SK-N-SH (cell line): ENCODE results near the gene PCMT1. TPM values are rescaled to one million over a fixed set of nuclear protein-coding genes. Genes with fewer than 3 reads are reported as not detected.

ENCODE experiments used
- CTCF ChIA-PET: fragments of 300-600, 350-600 bp; formaldehyde crosslinking; extraction: SDS; loops from one replicate; lab custom pipeline; 2021; lab: Yijun Ruan, JAX
- POLR2A ChIA-PET: fragments of 350-600 bp; sonication (Branson Sonifier 250); formaldehyde crosslinking; extraction: SDS; loops from one replicate; lab custom pipeline; 2020; ENCODE audit warnings: antibody characterized with exemption, inconsistent platforms; lab: Yijun Ruan, JAX
- DNase-seq: peaks from one replicate; pipeline ENCODE4 v3.0.0; 2012
- H2AFZ ChIP-seq: fragments of 200-600 bp; sonication (generic); 2 replicates; pipeline ENCODE4 v1.8.1; 2016; ENCODE audit warnings: antibody characterized with exemption, mild to moderate bottlenecking, low read depth
- H3F3A ChIP-seq: fragments of 200-600 bp; sonication (generic); replicated peaks from 2 replicates; pipeline ENCODE3; 2016; ENCODE audit warnings: antibody characterized with exemption, mild to moderate bottlenecking; ENCODE audit not compliant: insufficient read depth
- H3K27ac ChIP-seq, 2 experiments: fragments of 200-500 bp in 1 of 2; fragments of 200-600 bp in 1 of 2; sonication (Bioruptor generic) in 1 of 2; sonication (generic), shearing (Covaris generic) in 1 of 2; 2 replicates each; pipeline versions ENCODE4 v1.5.1 to v1.6.1; 2014 to 2016; ENCODE audit warnings: low read depth in 2 of 2, inconsistent platforms in 1 of 2, low read length in 1 of 2, mild to moderate bottlenecking in 1 of 2, mixed read lengths in 1 of 2
- H3K27me3 ChIP-seq: fragments of 200-600 bp; sonication (generic), shearing (Covaris generic); 2 replicates; pipeline ENCODE4 v1.6.1; 2016; ENCODE audit warnings: mixed run types; ENCODE audit not compliant: insufficient read depth
- H3K36me3 ChIP-seq, 2 experiments: fragments of 200-500 bp in 1 of 2; fragments of 200-600 bp in 1 of 2; sonication (Bioruptor generic) in 1 of 2; sonication (generic) in 1 of 2; replicated peaks in 1 of 2; 2 replicates each; pipeline versions ENCODE3 to v1.5.1; 2014 to 2016; ENCODE audit warnings: low read length in 1 of 2, mild to moderate bottlenecking in 1 of 2; ENCODE audit not compliant: insufficient read depth in 2 of 2, control insufficient read depth in 1 of 2
- H3K4me1 ChIP-seq, 2 experiments: fragments of 200-500 bp in 1 of 2; fragments of 200-600 bp in 1 of 2; sonication (Bioruptor generic) in 1 of 2; sonication (generic), shearing (Covaris generic) in 1 of 2; 2 replicates each; pipeline versions ENCODE4 v1.5.1 to v1.6.1; 2014 to 2016; ENCODE audit warnings: low read depth in 1 of 2, low read length in 1 of 2, mixed run types in 1 of 2; ENCODE audit not compliant: insufficient read depth in 2 of 2, control insufficient read depth in 1 of 2
- H3K4me2 ChIP-seq: fragments of 200-600 bp; sonication (generic), shearing (Covaris generic); 2 replicates; pipeline ENCODE4 v1.6.1; 2017; ENCODE audit warnings: mixed run types
- H3K4me3 ChIP-seq, 2 experiments: fragments of 200-500 bp in 1 of 2; fragments of 200-600 bp in 1 of 2; sonication (Bioruptor generic) in 1 of 2; sonication (generic), shearing (Covaris generic) in 1 of 2; 2 replicates each; pipeline versions ENCODE4 v1.5.1 to v1.8.1; 2014 to 2016; ENCODE audit warnings: low read depth in 2 of 2, inconsistent platforms in 1 of 2, low read length in 1 of 2, mild to moderate bottlenecking in 1 of 2, mixed read lengths in 1 of 2, moderate library complexity in 1 of 2
- H3K79me2 ChIP-seq: fragments of 200-600 bp; sonication (generic); 2 replicates; pipeline ENCODE4 v1.8.1; 2017; ENCODE audit warnings: mild to moderate bottlenecking; ENCODE audit not compliant: insufficient read depth
- H3K9ac ChIP-seq: fragments of 200-600 bp; sonication (generic); 2 replicates; pipeline ENCODE4 v1.6.1; 2017; ENCODE audit warnings: mixed run types
- H3K9me2 ChIP-seq: fragments of 200-600 bp; sonication (generic); 2 replicates; pipeline ENCODE4 v1.6.1; 2017; ENCODE audit warnings: mixed run types
- H3K9me3 ChIP-seq: fragments of 200-600 bp; sonication (generic); 2 replicates; pipeline ENCODE4 v1.6.1; 2017; ENCODE audit warnings: mixed run types, mild to moderate bottlenecking, moderate library complexity
- H4K20me1 ChIP-seq: fragments of 200-600 bp; sonication (generic); 2 replicates; pipeline ENCODE4 v1.6.1; 2017; ENCODE audit warnings: mild to moderate bottlenecking, mixed run types; ENCODE audit not compliant: insufficient read depth
- EP300 ChIP-seq, 2 experiments: IDR thresholded peaks; 2 replicates each; pipeline versions ENCODE4 v1.4.0 to v1.6.1; 2012; ENCODE audit warnings: borderline replicate concordance in 1 of 2, low read depth in 1 of 2, low read length in 1 of 2
- EZH2phosphoT487 ChIP-seq: fragments of 200-600 bp; sonication (generic); IDR thresholded peaks from 2 replicates; pipeline ENCODE4 v1.6.1; 2017; ENCODE audit warnings: low read depth, mixed run types, mild to moderate bottlenecking, antibody characterized with exemption, moderate library complexity, borderline replicate concordance
- FOXM1 ChIP-seq: IDR thresholded peaks from 2 replicates; pipeline ENCODE4 v1.4.0; 2012; ENCODE audit warnings: low read depth, mild to moderate bottlenecking
- GATA2 ChIP-seq: sonication (generic); formaldehyde crosslinking; IDR thresholded peaks from 2 replicates; pipeline ENCODE4 v1.5.0; 2020; ENCODE audit warnings: mild to moderate bottlenecking, missing genetic modification reagents
- IRF3 ChIP-seq: fragments of 150-350 bp; IDR thresholded peaks from 2 replicates; pipeline ENCODE4 v1.6.1; 2016; ENCODE audit warnings: mild to moderate bottlenecking, low read depth, low read length
- NRF1 ChIP-seq: IDR thresholded peaks from 2 replicates; pipeline ENCODE4 v1.6.1; 2012; ENCODE audit warnings: low read depth, mild to moderate bottlenecking, low read length
- POLR2AphosphoS5 ChIP-seq: IDR thresholded peaks from 2 replicates; pipeline ENCODE4 v1.6.1; 2012; ENCODE audit warnings: low read depth, low read length
- RAD21 ChIP-seq: IDR thresholded peaks from 2 replicates; pipeline ENCODE4 v1.6.1; 2012; ENCODE audit warnings: mild to moderate bottlenecking, low read length
- REST ChIP-seq: IDR thresholded peaks from 2 replicates; pipeline ENCODE4 v1.6.1; 2012; ENCODE audit warnings: mild to moderate bottlenecking, low read depth, low read length, moderate library complexity
- RFX5 ChIP-seq: IDR thresholded peaks from 2 replicates; pipeline ENCODE4 v1.6.1; 2012; ENCODE audit warnings: mild to moderate bottlenecking, improper control_type of control experiment, low read length
- RXRA ChIP-seq: IDR thresholded peaks from 2 replicates; pipeline ENCODE4 v1.4.0; 2012; ENCODE audit warnings: low read depth, mild to moderate bottlenecking, borderline replicate concordance
- SIN3A ChIP-seq: IDR thresholded peaks from 2 replicates; pipeline ENCODE4 v1.6.1; 2012; ENCODE audit warnings: low read depth, mild to moderate bottlenecking, low read length, moderate library complexity, borderline replicate concordance
- SMC3 ChIP-seq: IDR thresholded peaks from 2 replicates; pipeline ENCODE4 v1.6.1; 2012; ENCODE audit warnings: low read depth, low read length, improper control_type of control experiment
- TEAD4 ChIP-seq: IDR thresholded peaks from 2 replicates; pipeline ENCODE4 v1.4.0; 2012; ENCODE audit warnings: mild to moderate bottlenecking, borderline replicate concordance; ENCODE audit not compliant: insufficient read depth
- USF1 ChIP-seq: IDR thresholded peaks from 2 replicates; pipeline ENCODE4 v1.4.0; 2012; ENCODE audit warnings: low read depth, borderline replicate concordance
- USF2 ChIP-seq: fragments of 150-350 bp; IDR thresholded peaks from 2 replicates; pipeline ENCODE4 v1.6.1; 2017; ENCODE audit warnings: antibody characterized with exemption, low read length, low read depth, borderline replicate concordance
- ZBTB33 ChIP-seq: IDR thresholded peaks from 2 replicates; pipeline ENCODE4 v1.4.0; 2012; ENCODE audit warnings: low read depth, borderline replicate concordance
- whole genome bisulfite sequencing: methylation state at CpG from one replicate; pipeline ENCODE4 v1.1.6; 2017; ENCODE audit warnings: low lambda C conversion rate; 5-methylcytosine and 5-hydroxymethylcytosine counted together
- polyA plus RNA-seq, 3 experiments: library from polyadenylated mRNA; depleted of rRNA; stranded (reverse); fragments of >200 nt; gene quantifications; 2 replicates each; pipeline ENCODE4 v1.2.3, GENCODE V29; 2012

The PCMT1 gene
- polyA plus RNA-seq, 1 of the 3 experiments (the other 2 are of a cell fraction) = 190 TPM

GRCh38 chr6:149823013-149823412, 73.5 kb downstream of the PCMT1 start:
- no peak overlapping the region for H2AFZ ChIP-seq
- no peaks in the 10 kb centered on the region for H3K27me3 ChIP-seq
- H3K9me2 ChIP-seq = no peaks in the 10 kb centered on the region
- H3K4me1 ChIP-seq = no peaks in the 10 kb centered on the region
- H3K4me3 ChIP-seq = no peak overlapping the region
- TF ChIP-seq RFX5 (no peak), USF1 (no peak), RAD21 (no peak), USF2 (no peak), REST (no peak), RXRA (no peak), IRF3 (no peak), ZBTB33 (no peak), SIN3A (no peak), SMC3 (no peak), EZH2phosphoT487 (no peak), EP300 (IDR thresholded peaks at IDR 0.05; ENCODE audit: borderline replicate concordance in 1 of 2, low read depth in 1 of 2, low read length in 1 of 2) (no peak), NRF1 (no peak), FOXM1 (no peak), GATA2 (no peak), TEAD4 (no peak), POLR2AphosphoS5 (no peak)
- POLR2A ChIA-PET = no interaction called here
- H3K4me2 ChIP-seq = no peak overlapping the region
- peaks cover 24 to 30% of the 10 kb centered on the region in 2 experiments for H3K36me3 ChIP-seq
- no peak for DNase-seq
- CTCF ChIA-PET = interaction anchor here (1.1 to 1.8 kb wide), 3 partner anchors 12 to 24 kb away, joined by 4 to 7 read pairs (median 6); no protein-coding TSS in a partner anchor
- peaks cover 3% of the 10 kb centered on the region for H3F3A ChIP-seq
- H4K20me1 ChIP-seq = no peaks in the 10 kb centered on the region
- H3K9ac ChIP-seq = no peak overlapping the region
- H3K9me3 ChIP-seq = no peaks in the 10 kb centered on the region
- WGBS = 84% methylated on average over 4 of the region's 4 CpGs
- H3K27ac ChIP-seq = no peak overlapping the region
- H3K79me2 ChIP-seq = no peaks in the 10 kb centered on the region
